C4-2B (cell line): ENCODE measurements around the gene HOXA7.

Source experiments
- H3K27ac ChIP-seq: fragments of 450-650 bp; 2 replicates; pipeline ENCODE4 v1.5.1; 2017
- ZFX ChIP-seq: fragments of 450-650 bp; IDR thresholded peaks from 2 replicates; pipeline ENCODE4 v1.6.1; 2017
- TF ChIP-seq, protein P1 (sequence below): fragments of 450-650 bp; conservative IDR thresholded peaks from 2 replicates; pipeline ENCODE4 v1.5.1; 2017; ENCODE audit warnings: mild to moderate bottlenecking

Gene HOXA7

DNA sequence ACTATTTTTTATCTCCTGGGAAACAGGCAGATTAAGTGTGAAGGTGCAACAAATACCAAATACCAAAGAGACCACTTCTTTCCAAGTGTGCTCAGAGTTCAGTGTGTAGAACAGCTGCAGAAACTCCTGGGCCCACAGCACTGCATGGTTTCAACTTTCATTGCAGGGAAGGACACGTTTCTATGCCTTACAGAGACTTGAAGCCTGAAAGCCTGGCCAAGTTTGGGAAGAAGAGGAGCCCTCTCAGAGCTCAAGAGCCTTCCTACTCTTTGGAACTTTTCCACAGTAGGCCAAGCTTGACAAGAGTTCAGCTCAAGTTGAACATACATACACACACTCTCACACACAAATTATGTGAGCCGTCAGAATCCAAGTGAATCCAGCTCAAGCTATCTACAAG is 28.4 kb downstream of the HOXA7 start:
- TF ChIP-seq ZFX, result no peak
- TF ChIP-seq, protein P1, sequence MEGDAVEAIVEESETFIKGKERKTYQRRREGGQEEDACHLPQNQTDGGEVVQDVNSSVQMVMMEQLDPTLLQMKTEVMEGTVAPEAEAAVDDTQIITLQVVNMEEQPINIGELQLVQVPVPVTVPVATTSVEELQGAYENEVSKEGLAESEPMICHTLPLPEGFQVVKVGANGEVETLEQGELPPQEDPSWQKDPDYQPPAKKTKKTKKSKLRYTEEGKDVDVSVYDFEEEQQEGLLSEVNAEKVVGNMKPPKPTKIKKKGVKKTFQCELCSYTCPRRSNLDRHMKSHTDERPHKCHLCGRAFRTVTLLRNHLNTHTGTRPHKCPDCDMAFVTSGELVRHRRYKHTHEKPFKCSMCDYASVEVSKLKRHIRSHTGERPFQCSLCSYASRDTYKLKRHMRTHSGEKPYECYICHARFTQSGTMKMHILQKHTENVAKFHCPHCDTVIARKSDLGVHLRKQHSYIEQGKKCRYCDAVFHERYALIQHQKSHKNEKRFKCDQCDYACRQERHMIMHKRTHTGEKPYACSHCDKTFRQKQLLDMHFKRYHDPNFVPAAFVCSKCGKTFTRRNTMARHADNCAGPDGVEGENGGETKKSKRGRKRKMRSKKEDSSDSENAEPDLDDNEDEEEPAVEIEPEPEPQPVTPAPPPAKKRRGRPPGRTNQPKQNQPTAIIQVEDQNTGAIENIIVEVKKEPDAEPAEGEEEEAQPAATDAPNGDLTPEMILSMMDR, result no peak
- H3K27ac ChIP-seq, result no peak overlapping the region

DNA sequence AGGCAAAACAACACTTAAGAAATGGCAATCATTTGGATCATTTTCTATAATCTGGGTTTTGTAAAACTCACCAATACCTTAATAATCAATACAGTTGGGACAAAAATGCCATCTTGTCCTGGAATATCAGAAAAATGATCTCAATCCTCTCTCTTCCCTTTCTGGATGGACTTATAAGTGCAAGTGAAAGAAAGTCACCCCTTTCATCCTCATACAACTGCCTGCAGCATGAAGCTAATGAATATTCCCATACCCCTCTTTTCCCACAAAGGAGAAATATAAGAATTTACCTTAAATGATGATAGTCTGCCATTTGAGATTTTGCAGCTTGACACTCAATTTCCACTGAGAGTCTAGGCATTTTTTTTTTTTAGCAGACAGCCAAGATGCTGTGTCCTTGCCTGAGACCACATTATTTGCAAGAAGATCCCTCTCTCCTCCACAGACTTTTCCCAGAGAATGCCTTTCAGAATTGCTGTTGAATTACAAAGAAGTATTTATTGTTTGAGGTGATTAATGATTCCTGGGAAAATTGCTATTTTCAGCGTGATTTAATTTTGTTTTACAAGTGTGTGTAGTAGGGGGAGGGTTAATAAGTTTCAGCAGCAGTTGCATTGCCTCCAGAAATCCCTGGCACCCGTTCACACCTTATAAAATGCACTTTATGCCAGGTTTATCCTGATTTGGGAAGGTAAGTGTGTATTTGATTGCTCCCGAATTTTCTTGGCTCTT is 29.7 kb downstream of the HOXA7 start:
- no peak overlapping the region for H3K27ac ChIP-seq
- TF ChIP-seq ZFX, result no peak
- TF ChIP-seq, protein P1, result no peak

DNA sequence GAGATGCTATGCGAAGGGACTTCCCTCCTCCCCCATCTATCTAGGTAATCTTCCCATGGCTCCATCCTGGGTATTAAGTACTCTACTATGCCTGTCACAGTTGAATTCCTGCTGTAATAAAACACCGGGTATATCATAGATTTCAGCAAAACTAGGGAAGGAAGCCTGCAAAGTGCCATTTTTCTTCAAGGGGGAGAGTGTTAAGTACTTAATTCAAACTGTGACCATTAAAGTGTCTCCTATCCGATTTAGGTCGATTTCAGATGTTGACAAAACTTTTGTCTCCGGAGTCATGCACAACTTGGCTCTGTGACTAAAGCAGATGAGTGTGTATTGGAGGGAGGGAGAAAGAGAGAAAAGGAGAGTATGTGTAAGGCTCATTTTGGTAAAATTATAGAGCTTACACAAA is 30.5 kb downstream of the HOXA7 start:
- H3K27ac ChIP-seq, result no peak overlapping the region
- TF ChIP-seq, protein P1, result no peak
- TF ChIP-seq ZFX, result no peak

GRCh38 chr7:27124902-27125689 is 31.4 kb downstream of the HOXA7 start:
- H3K27ac ChIP-seq, result no peak overlapping the region
- TF ChIP-seq, protein P1, result no peak
- TF ChIP-seq ZFX, result no peak

GRCh38 chr7:27124096-27124901 is 32.2 kb downstream of the HOXA7 start:
- no peak overlapping the region for H3K27ac ChIP-seq
- no peak for TF ChIP-seq ZFX
- TF ChIP-seq, protein P1, result no peak

- TF ChIP-seq, protein P1, result no peak
- no peak for TF ChIP-seq ZFX
- H3K27ac ChIP-seq, result no peak overlapping the region
These were observed 32.9 kb downstream of the HOXA7 start for GRCh38 chr7:27123477-27124053.
